Posterior cingulate gyrus (tissue), 11 donors: ENCODE measurements around the gene RNF26.
A peak's percentile ranks its signal among the peaks of the same experiment; 100 is the strongest.

Experiments
- DNase-seq, 10 donors: peaks; one replicate each; pipeline versions ENCODE4 v3.0.0 to v3.0.0-alpha.2; 2020 to 2021; ENCODE audit warnings: mixed read lengths in 3 of 10
- intact Hi-C: fragments of 100-400 bp; cut with DNase I; formaldehyde crosslinking; loops from one replicate; pipeline ENCODE4 v1.15.1; 2023

The RNF26 gene

GRCh38 chr11:119334174-119334930 lies at the start of gene RNF26:
Gene RNF26, plus strand, starts transcription at chr11:119334527. Its CDS starts 596 bp downstream, at chr11:119335123.
- DNase-seq, result peak; percentile 90 to 99 (median 96)
- intact Hi-C loops, result no loop called here

DNA sequence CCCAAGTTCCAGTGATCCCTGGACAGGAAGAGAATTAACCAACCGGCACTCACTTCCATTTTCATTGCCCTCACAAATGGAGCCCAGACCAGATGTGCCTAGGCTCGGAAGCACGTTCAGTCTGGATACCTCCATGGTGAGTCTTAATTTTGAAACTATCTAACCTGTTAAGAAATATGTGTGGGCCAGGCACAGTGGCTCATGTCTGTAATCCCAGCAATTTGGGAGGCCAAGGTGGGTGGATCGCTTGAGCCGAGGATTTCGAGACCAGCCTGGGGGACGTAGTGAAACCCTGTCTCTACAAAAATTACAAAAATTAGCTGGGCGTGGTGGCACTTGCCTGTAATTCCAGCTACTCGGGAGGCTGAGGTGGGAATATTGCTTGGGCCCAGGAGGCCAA lies 48.9 kb upstream of the RNF26 start:
- no peak for DNase-seq
- intact Hi-C loops, result loop anchor here (10.0 kb wide), 1 partner anchor 71 kb away; no protein-coding TSS in a partner anchor

DNA sequence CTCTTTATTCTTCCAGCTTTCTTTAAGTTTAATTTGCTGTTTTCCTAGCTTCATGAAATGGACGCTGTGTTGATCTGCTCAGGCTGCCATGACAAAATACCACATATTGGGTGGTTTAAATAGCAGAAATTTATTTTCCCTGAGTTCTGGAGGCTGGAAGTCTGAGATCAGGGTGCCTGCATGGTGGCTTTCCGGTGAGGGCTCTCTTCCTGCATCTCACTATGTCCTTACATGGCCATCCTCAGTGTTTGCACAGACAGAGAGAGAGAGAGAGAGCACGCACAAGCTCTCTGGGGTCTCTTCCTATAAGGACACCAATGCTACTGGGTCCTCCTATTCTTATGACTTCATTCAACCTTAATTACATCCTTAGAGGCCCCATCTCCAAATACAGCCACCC lies 46.1 kb upstream of the RNF26 start:
- no peak for DNase-seq
- intact Hi-C loops, result loop anchor here (10.0 kb wide), 1 partner anchor 73 kb away; no protein-coding TSS in a partner anchor

DNA sequence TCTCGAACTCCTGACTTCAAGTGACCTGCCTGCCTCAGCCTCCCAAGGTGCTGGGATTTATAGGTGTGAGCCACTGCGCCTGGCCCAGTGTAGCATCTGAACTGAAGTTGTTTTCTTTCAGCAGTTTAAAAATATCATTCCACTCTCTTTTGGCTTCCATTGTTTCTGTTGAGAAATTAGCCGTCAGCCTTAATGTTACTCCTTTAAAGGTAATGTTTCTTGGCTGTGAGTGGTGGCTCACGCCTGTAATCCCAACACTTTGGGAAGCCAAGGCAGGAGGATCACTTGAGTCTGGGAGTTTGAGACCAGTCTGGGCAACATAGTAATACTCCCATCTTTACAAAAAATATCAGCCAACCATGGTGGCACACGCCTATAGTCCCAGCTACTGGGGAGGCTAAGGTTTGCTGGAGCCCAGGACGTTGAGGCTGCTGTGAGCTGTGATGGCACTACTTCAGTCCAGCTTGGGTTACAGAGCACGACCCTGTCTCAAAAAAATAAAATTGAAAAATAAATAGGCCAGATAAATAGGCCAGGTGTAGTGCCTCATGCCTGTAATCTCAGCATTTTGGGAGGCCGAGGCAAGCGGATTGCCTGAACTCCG lies 43.3 kb upstream of the RNF26 start:
- intact Hi-C loops, result no loop called here
- no peak for DNase-seq

DNA sequence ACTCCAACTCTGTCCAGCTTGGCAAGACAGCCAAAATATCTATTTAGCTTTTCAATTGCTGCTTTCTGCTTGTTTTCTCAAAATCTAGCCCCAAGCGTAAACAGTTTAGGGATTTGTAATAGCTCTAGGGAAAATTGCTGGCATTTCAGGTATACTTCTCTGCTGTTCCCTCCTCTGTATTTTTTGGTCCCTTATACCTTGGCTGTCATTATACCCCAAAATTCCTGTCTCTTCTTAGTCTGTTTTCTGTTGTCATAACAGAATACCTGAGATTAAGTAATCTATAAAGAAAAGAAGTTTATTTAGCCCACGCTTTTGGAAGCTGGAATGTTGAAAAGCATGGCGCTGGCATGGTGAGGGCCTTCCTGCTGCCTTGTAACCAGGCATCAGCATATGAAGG lies 40.9 kb upstream of the RNF26 start:
- DNase-seq, result no peak
- intact Hi-C loops, result no loop called here

DNA sequence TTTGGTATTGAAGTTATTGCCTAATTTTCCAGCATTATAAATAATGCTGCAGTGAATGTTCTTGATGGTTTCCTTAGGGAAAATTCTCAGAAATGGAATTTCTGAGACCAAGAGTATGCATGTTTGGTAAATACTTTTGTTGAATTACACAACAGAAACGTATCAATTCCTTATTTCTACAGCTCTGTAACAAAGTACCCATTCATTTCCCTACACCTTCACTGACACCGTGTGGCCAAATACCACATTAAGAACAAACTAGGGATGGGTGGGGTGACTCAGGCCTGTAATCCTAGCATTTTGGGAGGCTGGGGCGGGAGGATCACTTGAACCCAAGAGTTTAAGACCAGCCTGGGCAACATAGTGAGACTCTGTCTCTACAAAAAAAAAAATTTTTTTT lies 39.1 kb upstream of the RNF26 start:
- no peak for DNase-seq
- intact Hi-C loops, result no loop called here

DNA sequence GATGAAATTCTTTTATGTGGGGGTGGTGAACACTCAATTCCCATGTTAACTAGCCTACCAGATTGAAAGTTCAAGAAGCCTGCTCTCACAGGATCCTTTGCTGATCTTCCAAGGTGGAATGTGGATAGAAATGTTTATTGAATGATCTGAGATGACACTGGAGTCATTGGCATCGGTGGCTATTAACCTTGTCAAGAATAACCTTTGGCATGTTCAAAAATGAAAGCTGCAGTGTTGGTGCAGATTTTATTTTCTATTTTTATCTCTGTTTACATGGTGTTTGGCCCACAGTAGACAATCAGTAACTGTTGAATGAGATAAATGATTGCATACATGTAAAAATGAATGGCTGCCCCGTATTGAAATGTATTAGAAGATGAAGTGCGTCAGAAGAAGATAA lies 36.4 kb upstream of the RNF26 start:
- intact Hi-C loops, result no loop called here
- no peak for DNase-seq

DNA sequence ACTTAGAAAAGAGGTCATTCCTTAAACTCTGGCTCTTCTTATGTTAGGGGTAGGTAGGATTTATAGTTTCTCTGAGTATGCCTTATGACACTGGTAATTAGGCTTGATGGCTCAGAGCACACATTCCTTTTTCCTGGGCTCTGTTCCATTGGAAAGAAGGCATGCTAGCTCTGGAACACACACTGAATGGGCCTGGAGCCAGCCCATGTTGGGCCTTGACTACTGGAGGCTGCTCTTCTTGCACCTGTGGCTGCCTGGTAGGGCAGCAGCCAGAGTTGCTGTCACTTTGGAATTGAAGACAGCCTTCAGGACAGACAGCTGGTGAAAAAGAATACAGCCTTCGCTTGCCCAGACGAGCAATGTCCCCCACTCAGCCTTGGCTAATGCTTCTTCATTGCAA lies 35.6 kb upstream of the RNF26 start:
- no peak for DNase-seq
- intact Hi-C loops, result no loop called here

DNA sequence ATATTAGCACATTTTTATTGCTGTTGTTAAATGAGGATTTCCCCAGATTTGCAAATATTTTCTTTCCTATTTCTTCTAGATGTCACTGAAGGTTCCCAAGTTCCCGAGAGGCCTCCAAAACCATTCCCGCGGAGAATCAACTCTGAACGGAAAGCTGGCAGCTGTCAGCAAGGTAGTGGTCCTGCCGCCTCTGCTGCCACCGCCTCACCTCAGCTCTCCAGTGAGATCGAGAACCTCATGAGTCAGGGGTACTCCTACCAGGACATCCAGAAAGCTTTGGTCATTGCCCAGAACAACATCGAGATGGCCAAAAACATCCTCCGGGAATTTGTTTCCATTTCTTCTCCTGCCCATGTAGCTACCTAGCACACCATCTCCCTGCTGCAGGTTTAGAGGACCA lies 34.9 kb upstream of the RNF26 start:
- DNase-seq, result peak in 1 of 10 donors; percentile 67
- intact Hi-C loops, result no loop called here

DNA sequence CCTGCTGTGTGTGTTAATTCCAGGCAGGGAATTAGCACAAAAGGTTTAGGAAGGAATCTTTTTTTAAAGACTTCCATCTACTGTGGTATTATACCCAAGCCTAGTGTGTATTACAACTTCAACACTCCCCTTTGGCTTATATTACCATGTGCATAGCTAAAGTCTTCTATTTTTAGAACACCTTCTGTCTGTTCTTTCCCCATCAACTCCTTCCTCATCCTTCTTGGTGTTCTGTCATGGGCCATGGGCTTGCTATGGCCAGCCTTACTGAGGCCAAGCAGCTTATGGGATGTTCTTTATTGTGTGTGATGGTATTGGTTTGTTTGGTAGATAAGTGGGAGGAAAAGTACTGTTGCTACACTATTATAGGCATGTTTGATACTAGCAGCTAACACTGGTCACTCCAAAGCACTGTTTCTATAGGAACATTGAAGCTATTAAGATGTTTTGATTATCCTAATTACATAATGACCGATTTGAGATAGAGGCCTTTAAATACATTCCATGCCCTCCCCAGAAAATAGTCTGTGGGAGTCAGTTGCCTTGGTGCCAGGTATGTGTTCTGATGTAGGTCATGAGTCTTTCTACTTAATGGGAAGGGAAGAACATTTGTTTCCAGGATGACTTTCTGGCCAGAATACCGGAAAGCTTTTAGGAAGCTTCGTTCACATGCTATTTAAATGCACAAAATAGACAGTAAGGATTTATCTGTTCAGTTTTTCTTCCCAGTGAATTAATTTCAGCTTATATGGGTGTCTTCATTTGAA lies 33.9 kb upstream of the RNF26 start:
- intact Hi-C loops, result no loop called here

GRCh38 chr11:119303227-119303718 lies 31.1 kb upstream of the RNF26 start:
- intact Hi-C loops, result no loop called here
- DNase-seq, result no peak

More for the DNA sequence above, 33.9 kb upstream of the RNF26 start:
- DNase-seq, result no peak

DNA sequence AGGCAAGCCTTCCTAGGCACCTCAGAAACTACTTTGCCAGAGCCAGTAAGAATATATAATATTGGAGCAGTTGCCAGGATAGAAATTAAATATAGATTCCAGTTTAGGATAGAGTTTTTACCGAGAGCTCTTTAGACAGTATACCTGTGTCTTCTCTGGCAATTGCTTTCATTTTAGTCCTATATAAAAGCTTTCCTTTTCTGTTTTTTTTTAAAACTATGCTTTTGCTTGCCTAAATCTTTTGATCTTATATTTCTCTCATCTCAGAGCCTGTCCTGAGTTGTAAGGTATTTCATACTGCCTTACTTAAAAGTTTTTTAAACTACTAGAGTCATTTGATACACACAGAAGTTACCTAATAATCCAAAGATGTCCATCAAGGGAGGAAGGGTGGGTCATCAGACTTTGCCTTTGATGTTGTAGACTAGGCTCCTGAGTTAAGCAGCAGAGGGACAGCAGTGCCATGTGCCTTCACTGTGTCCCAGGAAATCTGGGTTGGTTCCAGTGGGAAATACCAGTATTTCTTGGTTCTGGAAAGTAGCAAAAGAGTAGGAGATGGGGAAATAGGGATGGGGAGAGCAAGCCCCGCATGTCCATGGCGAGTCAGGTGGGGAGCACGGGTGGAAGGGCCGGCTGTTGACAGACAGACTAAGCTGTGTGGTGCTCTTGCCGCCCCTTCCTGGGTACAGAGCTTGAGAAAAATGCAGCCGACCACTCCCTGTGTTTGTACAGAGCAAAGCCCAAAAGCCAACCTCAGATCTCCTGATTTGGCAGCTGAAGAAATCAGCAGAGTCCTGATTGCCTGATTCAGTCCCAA lies 28.6 kb upstream of the RNF26 start:
- DNase-seq, result no peak
- intact Hi-C loops, result no loop called here

DNA sequence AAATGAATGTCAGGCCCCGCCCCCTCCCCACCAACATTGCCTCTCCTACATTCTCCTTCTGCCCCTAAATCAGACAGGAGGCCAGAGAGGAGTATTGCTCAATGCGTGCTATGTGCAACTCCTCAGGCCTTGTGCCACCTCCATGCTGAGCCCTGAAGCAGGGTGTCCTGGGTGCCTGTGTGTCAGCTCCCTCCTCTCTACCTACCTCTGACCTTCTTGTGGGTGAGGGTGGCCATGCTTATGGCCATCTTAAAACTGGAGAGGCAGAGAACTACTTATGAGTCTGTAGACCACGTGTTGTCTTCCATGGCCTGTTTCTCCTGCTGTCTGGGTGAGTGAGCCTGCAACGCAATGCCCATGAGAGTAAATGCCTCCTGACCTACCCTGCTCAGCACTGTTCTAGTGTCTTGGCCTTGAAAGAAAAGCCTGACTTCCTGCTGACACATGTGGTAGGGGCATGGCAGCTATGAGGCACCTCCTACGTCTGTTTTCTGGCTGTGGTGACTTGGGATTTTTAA lies 27.9 kb upstream of the RNF26 start:
- DNase-seq, result no peak
- intact Hi-C loops, result no loop called here

- peak in 1 of 10 donors; percentile 24 for DNase-seq
Observed at GRCh38 chr11:119307219-119307618, 27.1 kb upstream of the RNF26 start.

GRCh38 chr11:119307974-119308373 lies 26.4 kb upstream of the RNF26 start:
- no peak for DNase-seq
- intact Hi-C loops, result no loop called here

More at GRCh38 chr11:119307219-119307618, 27.1 kb upstream of the RNF26 start:
- intact Hi-C loops, result no loop called here

- DNase-seq, result no peak
- intact Hi-C loops, result no loop called here
Observed at GRCh38 chr11:119309411-119309810, 24.9 kb upstream of the RNF26 start.

DNA sequence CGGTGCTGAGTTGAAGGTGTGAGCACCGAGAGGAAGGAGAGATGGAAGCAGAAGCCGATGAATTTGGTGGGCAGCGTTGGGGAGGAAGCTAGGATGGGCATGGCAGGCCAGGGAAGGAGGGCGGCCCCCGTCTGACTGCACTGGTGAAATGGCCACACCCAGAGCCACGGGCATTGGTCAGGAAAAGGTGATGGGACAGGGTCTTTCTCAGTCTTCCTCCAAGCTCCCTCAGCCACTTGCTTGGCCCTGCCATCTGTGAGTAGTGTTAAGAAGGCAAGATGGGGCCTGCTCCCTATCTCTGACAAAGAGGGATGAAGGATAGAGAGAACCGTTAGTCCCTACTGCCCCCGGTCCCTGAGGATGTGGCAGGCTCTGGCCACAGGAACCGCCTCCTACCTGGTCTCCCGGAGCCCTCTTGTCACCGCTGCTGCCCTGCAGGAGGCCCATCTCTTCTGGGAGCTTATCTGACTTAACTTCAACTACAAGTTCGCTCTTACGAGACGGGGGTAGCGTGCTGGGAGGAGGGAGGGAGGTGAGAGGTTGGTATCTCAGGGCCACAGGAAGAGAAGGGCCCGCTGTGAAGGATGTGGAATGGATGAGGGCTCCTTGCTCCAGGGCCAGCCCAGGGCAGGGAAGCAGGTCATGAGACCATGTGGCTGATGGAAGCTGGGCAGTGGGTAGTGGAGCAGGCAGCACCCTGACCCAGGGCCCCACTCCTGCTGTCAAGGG lies 24.2 kb upstream of the RNF26 start:
- DNase-seq, result no peak
- intact Hi-C loops, result no loop called here

DNA sequence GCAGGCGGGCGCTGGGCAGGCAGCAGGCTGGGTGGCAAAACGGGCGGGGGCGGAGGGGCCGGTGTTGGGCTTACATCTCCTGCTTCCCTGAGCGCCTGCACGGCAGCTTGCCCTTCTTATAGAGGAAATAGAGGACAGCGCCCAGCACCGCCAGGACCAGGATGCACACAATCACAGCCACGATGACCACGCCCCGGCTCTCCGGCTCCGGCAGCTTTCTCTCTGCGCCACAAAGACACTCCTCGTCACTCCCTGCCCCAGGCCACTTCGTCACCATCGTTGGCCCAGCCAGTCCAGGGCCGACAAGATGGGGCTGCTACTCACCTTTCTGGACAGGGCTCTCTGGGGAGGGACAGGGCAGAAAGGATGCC lies 23.7 kb upstream of the RNF26 start:
- intact Hi-C loops, result no loop called here
- DNase-seq, result no peak

DNA sequence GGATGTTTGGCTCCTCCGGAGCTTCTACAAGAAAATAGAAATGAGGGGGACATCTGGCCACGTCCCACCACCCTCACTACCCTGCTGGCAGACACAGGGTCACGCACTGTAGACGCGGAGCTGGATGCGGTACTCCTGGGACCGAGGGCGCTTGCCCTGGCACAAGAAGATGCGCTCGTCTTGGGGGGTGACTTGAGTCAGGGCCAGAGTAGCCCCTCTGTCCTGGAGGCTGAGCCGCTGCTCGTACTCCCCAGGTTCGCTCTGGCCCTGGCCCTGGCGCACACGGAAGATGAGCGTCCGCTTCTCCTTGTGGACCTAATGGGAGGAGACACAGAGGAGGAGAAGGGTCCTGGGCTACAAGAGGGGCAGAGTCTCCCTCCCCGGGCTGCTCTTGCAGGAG lies 19.6 kb upstream of the RNF26 start:
- no peak for DNase-seq
- intact Hi-C loops, result no loop called here
